M059J (cell line): ENCODE data around the gene FAM50A. TPM values are rescaled to one million over a fixed set of nuclear protein-coding genes. Genes with fewer than 3 reads are reported as not detected.

ENCODE experiments used
- DNase-seq: peaks from one replicate; pipeline ENCODE4 v3.0.0-alpha.2; 2012; ENCODE audit warnings: low read depth
- total RNA-seq: library from RNA; depleted of rRNA; stranded (reverse); fragments of >200 nt; shearing (Covaris generic); gene quantifications from 2 replicates; pipeline ENCODE4 v1.2.3, GENCODE V29; 2014

FAM50A gene
- total RNA-seq, 1 experiment from 2014 or later, result 139 TPM

- DNase-seq, result no peak
These were observed 31.5 kb upstream of the FAM50A start for GRCh38 chrX:154412468-154412867.

- DNase-seq, result no peak
These were observed 30.8 kb upstream of the FAM50A start for GRCh38 chrX:154413142-154413541.

GRCh38 chrX:154417157-154417556, 26.8 kb upstream of the FAM50A start:
- DNase-seq, result peak; percentile 94

GRCh38 chrX:154419189-154419588, 24.8 kb upstream of the FAM50A start:
- no peak for DNase-seq

- no peak for DNase-seq
These were observed 24.1 kb upstream of the FAM50A start for GRCh38 chrX:154419688-154420401.

- DNase-seq, result no peak
These were observed 23.6 kb upstream of the FAM50A start for GRCh38 chrX:154420402-154420756.

GRCh38 chrX:154426916-154427770, 16.8 kb upstream of the FAM50A start:
- DNase-seq, result no peak

- peak; percentile 97 for DNase-seq
These were observed 15.5 kb upstream of the FAM50A start, which contains the start of gene ATP6AP1 for GRCh38 chrX:154428176-154429171. Gene ATP6AP1 (plus strand): TSS chrX:154428677. CDS start chrX:154428693, 16 bp downstream.

GRCh38 chrX:154429711-154430110, 14.2 kb upstream of the FAM50A start:
- no peak for DNase-seq

- no peak for DNase-seq
These were observed 13.5 kb upstream of the FAM50A start for GRCh38 chrX:154430479-154430878.

GRCh38 chrX:154430916-154431315, 13.0 kb upstream of the FAM50A start:
- DNase-seq, result no peak

GRCh38 chrX:154431341-154431740, 12.6 kb upstream of the FAM50A start:
- DNase-seq, result no peak

- DNase-seq, result no peak
These were observed 11.7 kb upstream of the FAM50A start for GRCh38 chrX:154432210-154432609.

GRCh38 chrX:154433605-154434004, 10.3 kb upstream of the FAM50A start:
- DNase-seq, result no peak

GRCh38 chrX:154434394-154435168, 9.4 kb upstream of the FAM50A start:
- DNase-seq, result no peak

GRCh38 chrX:154435171-154435733, 8.7 kb upstream of the FAM50A start:
- no peak for DNase-seq

- DNase-seq, result no peak
These were observed 7.5 kb upstream of the FAM50A start for GRCh38 chrX:154436374-154436982.

GRCh38 chrX:154436983-154437752, 6.8 kb upstream of the FAM50A start, which contains the start of gene GDI1:
Gene GDI1 (plus strand): TSS chrX:154437154. CDS start chrX:154437255, 101 bp downstream.
- DNase-seq, result peak; percentile 54
